ENCODE data around the gene SEC14L2.
"Not testable (repeated sequence)": the region's sequence is repeated elsewhere in the genome, so short reads cannot be mapped to it uniquely, and the experiment has no call there.

Gene SEC14L2

DNA sequence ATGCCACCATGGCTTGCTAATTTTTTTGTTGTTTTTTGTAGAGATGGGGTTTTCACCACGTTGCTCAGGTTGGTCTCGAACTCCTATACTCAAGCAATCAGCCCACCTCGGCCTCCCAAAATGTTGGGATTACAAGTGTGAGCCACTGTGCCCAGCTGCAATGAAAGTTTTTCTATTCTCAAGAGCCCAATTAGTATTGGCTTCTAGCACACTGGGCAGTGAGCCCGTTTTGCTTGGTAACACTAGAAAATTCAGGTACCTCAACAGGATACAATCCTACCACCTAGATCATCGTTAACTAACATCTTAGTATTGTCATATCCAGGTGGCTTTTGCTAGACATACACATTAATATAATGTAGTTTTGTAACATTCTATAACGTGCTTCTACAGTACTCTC is 56.0 kb downstream of the SEC14L2 start:
- in situ Hi-C loops (cut with MboI; ENCODE audit: low sequenced_read_pairs, unreplicated experiment): no loop called here
- no peak for DNase-seq (ENCODE audit: low spot score)
- TF ChIP-seq, protein P1, sequence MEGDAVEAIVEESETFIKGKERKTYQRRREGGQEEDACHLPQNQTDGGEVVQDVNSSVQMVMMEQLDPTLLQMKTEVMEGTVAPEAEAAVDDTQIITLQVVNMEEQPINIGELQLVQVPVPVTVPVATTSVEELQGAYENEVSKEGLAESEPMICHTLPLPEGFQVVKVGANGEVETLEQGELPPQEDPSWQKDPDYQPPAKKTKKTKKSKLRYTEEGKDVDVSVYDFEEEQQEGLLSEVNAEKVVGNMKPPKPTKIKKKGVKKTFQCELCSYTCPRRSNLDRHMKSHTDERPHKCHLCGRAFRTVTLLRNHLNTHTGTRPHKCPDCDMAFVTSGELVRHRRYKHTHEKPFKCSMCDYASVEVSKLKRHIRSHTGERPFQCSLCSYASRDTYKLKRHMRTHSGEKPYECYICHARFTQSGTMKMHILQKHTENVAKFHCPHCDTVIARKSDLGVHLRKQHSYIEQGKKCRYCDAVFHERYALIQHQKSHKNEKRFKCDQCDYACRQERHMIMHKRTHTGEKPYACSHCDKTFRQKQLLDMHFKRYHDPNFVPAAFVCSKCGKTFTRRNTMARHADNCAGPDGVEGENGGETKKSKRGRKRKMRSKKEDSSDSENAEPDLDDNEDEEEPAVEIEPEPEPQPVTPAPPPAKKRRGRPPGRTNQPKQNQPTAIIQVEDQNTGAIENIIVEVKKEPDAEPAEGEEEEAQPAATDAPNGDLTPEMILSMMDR (IDR thresholded peaks at IDR 0.05; ENCODE audit: borderline replicate concordance, control extremely low read depth, extremely low read depth, insufficient read depth, missing control alignments): no peak

DNA sequence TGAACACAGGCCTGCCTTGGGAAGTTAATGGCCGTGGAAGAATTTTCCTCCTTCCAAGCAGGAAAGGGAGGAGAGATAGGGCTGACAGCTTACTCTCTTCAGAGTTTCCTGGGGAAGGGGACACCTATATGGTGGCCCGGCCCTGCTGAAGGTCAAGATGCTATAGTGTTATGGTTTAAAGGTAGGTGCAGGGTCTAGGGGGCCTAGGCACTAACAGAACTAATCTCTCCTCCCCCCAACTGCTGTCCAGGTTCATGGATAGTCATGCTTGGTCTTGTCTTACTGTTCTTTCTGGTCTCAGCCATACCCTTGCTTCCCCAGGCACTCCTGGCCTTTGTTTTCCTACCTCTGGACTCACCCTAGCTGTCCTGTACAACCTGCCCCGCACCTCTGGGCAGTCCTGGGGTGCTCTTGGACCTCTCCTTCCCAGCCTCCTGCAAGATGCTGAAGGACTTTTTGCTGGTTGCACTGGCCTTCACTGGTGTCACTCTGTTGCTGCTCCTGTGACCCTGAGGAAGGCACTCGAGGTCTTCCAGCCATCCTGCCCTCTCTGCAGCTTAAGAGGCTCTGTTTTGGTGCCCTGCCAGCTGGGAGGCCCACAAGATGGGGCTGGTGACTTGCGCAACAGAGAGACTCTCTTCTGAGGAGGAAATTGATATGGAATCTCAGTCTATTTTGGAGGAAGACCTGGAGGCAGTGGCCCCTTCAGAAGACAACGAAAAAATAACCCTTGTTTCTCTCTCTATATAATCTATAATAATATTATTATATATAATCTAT is 57.1 kb downstream of the SEC14L2 start:
- no peak for DNase-seq (ENCODE audit: low spot score)
- in situ Hi-C loops (cut with MboI; ENCODE audit: low sequenced_read_pairs, unreplicated experiment): no loop called here
- TF ChIP-seq, protein P1 (IDR thresholded peaks at IDR 0.05; ENCODE audit: borderline replicate concordance, control extremely low read depth, extremely low read depth, insufficient read depth, missing control alignments): no peak

DNA sequence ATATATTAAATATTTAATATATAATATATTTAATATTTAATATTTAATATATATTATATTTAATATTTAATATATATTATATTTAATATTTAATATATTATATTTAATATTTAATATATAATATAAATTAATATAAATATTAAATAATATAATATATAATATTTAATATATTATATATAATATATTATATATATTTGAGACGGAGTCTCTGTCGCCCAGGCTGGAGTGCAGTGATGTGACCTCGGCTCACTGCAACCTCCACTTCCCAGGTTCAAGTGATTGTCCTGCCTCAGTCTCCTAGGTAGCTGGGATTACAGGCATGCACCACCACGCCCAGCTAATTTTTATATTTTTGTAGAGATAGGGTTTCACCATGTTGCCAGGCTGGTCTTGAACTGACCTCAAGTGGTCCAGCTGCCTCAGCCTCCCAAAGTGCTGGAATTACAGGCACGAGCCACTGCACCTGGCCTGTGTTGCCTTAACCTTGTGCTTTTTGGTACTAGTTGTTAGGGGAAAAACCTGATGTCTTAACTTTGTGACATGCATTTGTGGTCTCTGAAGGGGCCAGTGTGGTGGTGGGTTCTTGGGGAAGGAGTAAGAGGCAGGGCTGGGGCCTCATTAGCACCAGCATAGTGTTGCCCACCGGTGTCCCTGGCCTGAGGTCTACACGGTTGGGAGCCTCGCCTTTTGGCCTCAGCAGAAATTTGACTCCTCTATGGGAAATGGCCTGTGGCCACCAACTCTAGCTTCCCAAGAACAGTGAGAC is 58.4 kb downstream of the SEC14L2 start:
- in situ Hi-C loops (cut with MboI; ENCODE audit: low sequenced_read_pairs, unreplicated experiment): no loop called here
- TF ChIP-seq, protein P1 (IDR thresholded peaks at IDR 0.05; ENCODE audit: borderline replicate concordance, control extremely low read depth, extremely low read depth, insufficient read depth, missing control alignments): no peak
- DNase-seq (ENCODE audit: low spot score): no peak

DNA sequence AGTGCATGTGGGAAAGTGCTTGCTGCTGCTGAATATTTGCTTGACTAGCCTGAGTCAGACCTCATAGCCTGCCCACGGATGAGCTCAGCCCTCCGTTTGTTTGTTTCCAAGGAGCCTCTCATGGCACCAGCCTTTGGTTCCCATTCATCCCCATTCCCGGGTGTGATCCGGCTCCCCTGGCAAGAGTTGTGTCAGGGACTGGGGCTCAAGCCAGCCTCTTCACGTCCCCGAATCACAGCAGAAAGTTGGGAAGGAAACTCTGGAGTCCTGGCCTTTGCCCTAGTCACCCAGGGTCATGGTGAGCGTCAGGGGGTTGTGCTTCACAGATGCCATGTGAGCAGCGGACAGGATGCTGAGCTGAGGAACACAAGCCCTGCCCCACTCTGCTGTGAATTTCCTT is 61.2 kb downstream of the SEC14L2 start:
- no peak for DNase-seq (ENCODE audit: low spot score)
- TF ChIP-seq, protein P1 (IDR thresholded peaks at IDR 0.05; ENCODE audit: borderline replicate concordance, control extremely low read depth, extremely low read depth, insufficient read depth, missing control alignments): no peak
- in situ Hi-C loops (cut with MboI; ENCODE audit: low sequenced_read_pairs, unreplicated experiment): no loop called here

DNA sequence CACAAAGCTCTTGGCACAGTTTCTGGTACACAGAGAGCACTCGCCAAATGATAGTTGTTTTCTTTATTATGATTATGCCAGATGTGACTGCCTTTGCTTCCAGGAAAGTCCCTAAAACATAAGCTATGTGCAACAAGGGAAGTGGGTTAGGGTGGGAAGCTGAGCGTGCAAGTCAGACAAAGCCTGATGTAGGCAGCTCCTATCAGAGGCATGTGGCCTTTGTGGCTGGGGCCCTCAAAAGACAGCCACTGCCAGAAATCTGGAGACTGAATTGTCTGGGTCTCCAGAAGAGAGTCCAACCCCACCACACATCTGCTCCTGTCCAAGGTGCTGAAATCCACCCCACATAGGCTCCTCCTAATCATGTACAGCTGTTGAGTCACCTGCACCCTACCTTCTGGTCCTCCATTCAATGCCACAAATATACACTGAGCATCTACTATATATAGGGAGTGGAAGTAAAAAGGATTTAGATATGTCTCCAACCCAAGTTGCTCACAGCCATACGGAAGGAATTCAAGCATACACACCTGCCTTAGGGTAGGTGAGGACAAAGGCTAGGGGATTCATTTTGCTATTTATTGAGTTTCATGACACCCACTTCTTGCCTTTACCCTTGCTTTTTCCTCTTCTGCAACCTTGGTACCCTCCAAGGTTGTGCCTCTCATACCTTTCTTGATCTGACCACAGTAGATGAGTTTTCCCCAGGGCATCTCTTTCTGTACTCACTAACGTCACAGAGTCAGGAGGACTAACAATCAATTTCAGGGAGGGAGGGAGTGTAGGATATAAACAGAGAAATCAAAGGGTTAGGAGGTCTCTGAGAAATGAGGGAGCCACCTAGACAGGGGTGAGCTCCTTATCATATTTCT is 62.6 kb downstream of the SEC14L2 start:
- in situ Hi-C loops (cut with MboI; ENCODE audit: low sequenced_read_pairs, unreplicated experiment): no loop called here
- no peak for DNase-seq (ENCODE audit: low spot score)
- TF ChIP-seq, protein P1 (IDR thresholded peaks at IDR 0.05; ENCODE audit: borderline replicate concordance, control extremely low read depth, extremely low read depth, insufficient read depth, missing control alignments): no peak

DNA sequence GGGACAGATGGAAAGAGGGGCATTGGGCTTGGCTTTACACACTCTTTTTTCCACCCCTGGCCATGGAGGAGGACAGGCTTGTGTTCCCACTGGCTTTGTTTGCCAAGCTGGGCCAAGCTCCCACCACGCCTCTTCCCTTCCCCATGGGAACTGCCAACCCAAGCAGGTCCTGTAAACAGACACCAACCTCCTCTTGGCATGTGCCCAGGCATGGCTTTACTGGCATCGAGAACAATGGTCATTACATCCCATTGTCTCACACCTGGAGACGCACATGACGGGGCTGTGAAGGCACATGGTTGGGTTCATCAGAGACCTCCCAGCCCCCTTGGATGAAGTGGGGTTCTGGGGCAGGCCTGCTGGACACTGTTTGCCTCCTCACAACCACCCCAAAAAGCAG is 63.3 kb downstream of the SEC14L2 start:
- no peak for DNase-seq (ENCODE audit: low spot score)
- in situ Hi-C loops (cut with MboI; ENCODE audit: low sequenced_read_pairs, unreplicated experiment): no loop called here
- TF ChIP-seq, protein P1 (IDR thresholded peaks at IDR 0.05; ENCODE audit: borderline replicate concordance, control extremely low read depth, extremely low read depth, insufficient read depth, missing control alignments): no peak

DNA sequence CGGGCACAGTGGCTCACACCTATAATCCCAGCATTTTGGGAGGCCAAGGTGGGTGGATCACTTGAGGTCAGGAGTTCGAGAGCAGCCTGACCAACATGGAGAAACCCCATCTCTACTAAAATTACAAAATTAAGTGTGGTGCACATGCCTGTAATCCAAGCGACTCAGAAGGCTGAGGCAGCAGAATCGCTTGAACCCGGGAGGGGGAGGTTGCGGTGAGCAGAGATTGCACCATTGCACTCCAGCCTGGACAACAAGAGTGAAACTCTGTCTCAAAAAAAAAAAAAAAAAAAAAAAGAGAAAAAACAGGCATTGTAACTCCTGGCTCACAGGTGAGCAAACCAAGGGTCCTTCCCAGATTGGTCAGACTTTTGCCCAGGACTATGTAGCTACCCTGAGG is 63.7 kb downstream of the SEC14L2 start:
- in situ Hi-C loops (cut with MboI; ENCODE audit: low sequenced_read_pairs, unreplicated experiment); DNase-seq (ENCODE audit: low spot score): not testable (repeated sequence)

Data from GM13976 (cell line).